IMR-90 (cell line): ENCODE measurements around the gene GPRIN2. TPM values are rescaled to one million over a fixed set of nuclear protein-coding genes. Genes with fewer than 3 reads are reported as not detected.
"Not testable (repeated sequence)": the region's sequence is repeated elsewhere in the genome, so short reads cannot be mapped to it uniquely, and the experiment has no call there.

Source experiments
- ATAC-seq: fragments of 200-7000 bp; cut with Tn5 transposase; 2 replicates; pipeline ENCODE4 v1.9.1; 2020; ENCODE audit warnings: low read depth, mild to moderate bottlenecking, moderate library complexity
- BruUV-seq: library from RNA; stranded (reverse); fragments of 400-500 nt; replicated peaks from 2 replicates; lab custom pipeline; 2021; lab: Mats Ljungman, UMichigan
- CTCF ChIA-PET: fragments of 300-600 bp; formaldehyde crosslinking; extraction: SDS; loops from one replicate; lab custom pipeline; 2021; ENCODE audit warnings: antibody characterized with exemption; lab: Yijun Ruan, JAX
- POLR2A ChIA-PET: fragments of 300-600 bp; sonication (Branson Sonifier 250); formaldehyde crosslinking; loops from one replicate; lab custom pipeline; 2022; ENCODE audit warnings: antibody characterized with exemption; ENCODE audit not compliant: unreplicated experiment; lab: Charles Lee
- DNase-seq: peaks from one replicate; pipeline ENCODE4 v3.0.0; 2013
- H2AFZ ChIP-seq: replicated peaks from 2 replicates; pipeline ENCODE3; 2013; ENCODE audit warnings: low read length, mild to moderate bottlenecking; ENCODE audit not compliant: poor library complexity
- H2AK5ac ChIP-seq: 2 replicates; pipeline ENCODE4 v1.6.1; 2013; ENCODE audit warnings: low read depth, low read length, inconsistent platforms
- H2AK9ac ChIP-seq: replicated peaks from 2 replicates; pipeline ENCODE3; 2013; ENCODE audit warnings: mild to moderate bottlenecking, low read depth, low read length, moderate library complexity; ENCODE audit not compliant: poor library complexity
- H2BK120ac ChIP-seq: 2 replicates; pipeline ENCODE4 v1.6.1; 2013; ENCODE audit warnings: low read depth, low read length, inconsistent platforms
- H2BK15ac ChIP-seq: 3 replicates; pipeline ENCODE4 v1.6.1; 2013; ENCODE audit warnings: low read depth, low read length, inconsistent platforms
- H2BK20ac ChIP-seq: 2 replicates; pipeline ENCODE4 v1.6.1; 2013; ENCODE audit warnings: low read depth, mild to moderate bottlenecking, inconsistent platforms, low read length, moderate library complexity
- H2BK5ac ChIP-seq: 2 replicates; pipeline ENCODE4 v1.6.1; 2013; ENCODE audit warnings: mild to moderate bottlenecking, low read depth, low read length, inconsistent platforms; ENCODE audit not compliant: poor library complexity, severe bottlenecking
- H3K14ac ChIP-seq: replicated peaks from 2 replicates; pipeline ENCODE4 v1.6.1; 2013; ENCODE audit warnings: low read depth, low read length, inconsistent platforms
- H3K18ac ChIP-seq: 2 replicates; pipeline ENCODE4 v1.6.1; 2013; ENCODE audit warnings: low read depth, low read length, control low read depth
- H3K23ac ChIP-seq: 2 replicates; pipeline ENCODE4 v1.6.1; 2013; ENCODE audit warnings: low read depth, low read length, inconsistent platforms
- H3K27ac ChIP-seq: 2 replicates; pipeline ENCODE4 v1.5.1; 2013; ENCODE audit warnings: mild to moderate bottlenecking, control low read depth, low read length; ENCODE audit not compliant: insufficient read depth
- H3K27me3 ChIP-seq: 2 replicates; pipeline ENCODE4 v1.6.1; 2013; ENCODE audit warnings: low read length; ENCODE audit not compliant: control insufficient read depth, insufficient read depth
- H3K36me3 ChIP-seq: 2 replicates; pipeline ENCODE4 v1.6.1; 2013; ENCODE audit warnings: low read length, mixed read lengths; ENCODE audit not compliant: control insufficient read depth, insufficient read depth
- H3K4ac ChIP-seq: 2 replicates; pipeline ENCODE4 v1.6.1; 2013; ENCODE audit warnings: low read depth, low read length, inconsistent platforms
- H3K4me1 ChIP-seq: 2 replicates; pipeline ENCODE4 v1.6.1; 2013; ENCODE audit warnings: low read length, mixed read lengths; ENCODE audit not compliant: control insufficient read depth, insufficient read depth
- H3K4me2 ChIP-seq: 2 replicates; pipeline ENCODE4 v1.6.1; 2013; ENCODE audit warnings: low read depth, mild to moderate bottlenecking, control low read depth, low read length, moderate library complexity
- H3K4me3 ChIP-seq: 2 replicates; pipeline ENCODE4 v1.5.1; 2013; ENCODE audit warnings: low read depth, mild to moderate bottlenecking, control low read depth, low read length, moderate library complexity; ENCODE audit not compliant: insufficient read depth
- H3K56ac ChIP-seq: 2 replicates; pipeline ENCODE4 v1.6.1; 2013; ENCODE audit warnings: low read length, inconsistent platforms; ENCODE audit not compliant: insufficient read depth; ENCODE audit errors: extremely low read depth
- H3K79me1 ChIP-seq, 2 experiments: 2 replicates each; pipeline ENCODE4 v1.6.1; 2013; ENCODE audit warnings: low read length in 2 of 2, inconsistent platforms in 1 of 2, low read depth in 1 of 2
- H3K9ac ChIP-seq: 2 replicates; pipeline ENCODE4 v1.6.1; 2013; ENCODE audit warnings: low read depth, low read length, control low read depth
- H3K9me1 ChIP-seq: 2 replicates; pipeline ENCODE4 v1.6.1; 2013; ENCODE audit warnings: low read length, inconsistent platforms; ENCODE audit not compliant: insufficient read depth
- H3K9me3 ChIP-seq: 2 replicates; pipeline ENCODE4 v1.6.1; 2013; ENCODE audit warnings: low read length; ENCODE audit not compliant: control insufficient read depth, insufficient read depth
- H4K20me1 ChIP-seq: 2 replicates; pipeline ENCODE4 v1.6.1; 2013; ENCODE audit warnings: low read length, inconsistent platforms; ENCODE audit not compliant: insufficient read depth
- H4K5ac ChIP-seq: 2 replicates; pipeline ENCODE4 v1.6.1; 2013; ENCODE audit warnings: mild to moderate bottlenecking, low read depth, low read length, control low read depth
- H4K8ac ChIP-seq, 2 experiments: 2 replicates each; pipeline ENCODE4 v1.6.1; 2013; ENCODE audit warnings: low read depth in 2 of 2, low read length in 2 of 2, control low read depth in 1 of 2, inconsistent platforms in 1 of 2
- H4K91ac ChIP-seq: 2 replicates; pipeline ENCODE4 v1.6.1; 2013; ENCODE audit warnings: low read depth, low read length, inconsistent platforms; ENCODE audit not compliant: insufficient read depth
- CTCF ChIP-seq: conservative IDR thresholded peaks from 2 replicates; pipeline ENCODE4 v1.5.1; 2012; ENCODE audit warnings: mild to moderate bottlenecking, low read depth, low read length, improper control_type of control experiment
- RAD21 ChIP-seq: IDR thresholded peaks from 2 replicates; pipeline ENCODE4 v1.6.1; 2012; ENCODE audit warnings: low read length, improper control_type of control experiment
- SMC3 ChIP-seq: fragments of 150-350 bp; IDR thresholded peaks from 2 replicates; pipeline ENCODE4 v1.6.1; 2016; ENCODE audit warnings: low read depth, mild to moderate bottlenecking, antibody characterized with exemption, low read length, moderate library complexity
- WGBS, 2 experiments: methylation state at CpG; one replicate each; pipeline versions ENCODE4 v1.1.5 to v1.1.7; 2013; ENCODE audit warnings: missing lambda C conversion rate in 2 of 2; ENCODE audit not compliant: insufficient read length in 1 of 2; ENCODE audit errors: extremely low coverage in 2 of 2; 5-methylcytosine and 5-hydroxymethylcytosine counted together
- dilution Hi-C: fragments of 300-500 bp; cut with HindIII; formaldehyde crosslinking; loops from one replicate; pipeline ENCODE4 v1.14.3; 2018; ENCODE audit warnings: low sequenced_read_pairs; ENCODE audit not compliant: unreplicated experiment
- in situ Hi-C: fragments of 300-500 bp; cut with MboI; formaldehyde crosslinking; loops from 3 replicates; pipeline ENCODE4 v1.14.3; 2019; ENCODE audit warnings: low sequenced_read_pairs, inconsistent platforms, mixed read lengths
- intact Hi-C: fragments of 100-400 bp; cut with micrococcal nuclease; formaldehyde crosslinking; loops from 2 replicates; pipeline ENCODE4 v1.10.0; 2022
- polyA plus RNA-seq, 3 experiments: library from polyadenylated mRNA; depleted of rRNA; stranded (reverse); fragments of >200 nt; gene quantifications; 2 replicates each; pipeline ENCODE4 v1.2.3, GENCODE V29; 2012; ENCODE audit warnings: low replicate concordance in 1 of 3
- total RNA-seq: library from RNA; depleted of rRNA; stranded (reverse); fragments of >200 nt; gene quantifications from 2 replicates; pipeline ENCODE4 v1.2.3, GENCODE V29; 2012

The GPRIN2 gene
- total and polyA plus RNA-seq, 2 of the 4 experiments (the other 2 are of a cell fraction), result under 0.01 TPM; not detected in 1

- CTCF ChIA-PET, result interaction anchor here (1.1 kb wide), 2 partner anchors 26 to 49 kb away, joined by 3 to 5 read pairs; no protein-coding TSS in a partner anchor
Observed at GRCh38 chr10:46565591-46566332, 9.3 kb upstream of the GPRIN2 start.

More at GRCh38 chr10:46565591-46566332, 9.3 kb upstream of the GPRIN2 start:
- BruUV-seq, H3K4me2 ChIP-seq, H3K4me1 ChIP-seq, H2BK120ac ChIP-seq, H3K23ac ChIP-seq, H3K4me3 ChIP-seq, H2AFZ ChIP-seq, H3K27ac ChIP-seq, H3K4ac ChIP-seq, H3K9me1 ChIP-seq, H3K27me3 ChIP-seq, H3K9me3 ChIP-seq, H2AK9ac ChIP-seq, H4K20me1 ChIP-seq, H4K5ac ChIP-seq, in situ Hi-C loops, dilution Hi-C loops, H3K36me3 ChIP-seq, intact Hi-C loops, H2BK5ac ChIP-seq, H2BK15ac ChIP-seq, H4K8ac ChIP-seq, H3K14ac ChIP-seq, H3K18ac ChIP-seq, H3K56ac ChIP-seq, H2AK5ac ChIP-seq, POLR2A ChIA-PET, H3K79me1 ChIP-seq, H2BK20ac ChIP-seq, H4K91ac ChIP-seq, H3K9ac ChIP-seq: not testable (repeated sequence)
- WGBS, 2 experiments, result 0% methylated on average over 2 of the region's 6 CpGs; no CpG with 5 or more reads in 1 of the 2 experiments
- ATAC-seq, result peak; percentile 97
- TF ChIP-seq SMC3, result peak; percentile 72
- TF ChIP-seq CTCF, result peak; percentile 74
- TF ChIP-seq RAD21, result peak; percentile 69
- peak; percentile 72 for DNase-seq
